Measurements from ENCODE around the gene AGRN. TPM values are rescaled to one million over a fixed set of nuclear protein-coding genes. Genes with fewer than 3 reads are reported as not detected.

Gene AGRN
- total RNA-seq, 1 experiment from 2014 or later = 184 TPM

- TF ChIP-seq ZNF219 (CRISPR knock-in tag; IDR thresholded peaks at IDR 0.05; ENCODE audit: borderline replicate concordance) (no peak), JUN (CRISPR knock-in tag; IDR thresholded peaks at IDR 0.05) (no peak), SMAD3 (CRISPR knock-in tag; IDR thresholded peaks at IDR 0.05; ENCODE audit: borderline replicate concordance) (no peak), ETV6 (CRISPR knock-in tag; IDR thresholded peaks at IDR 0.05) (no peak), NR1H2 (CRISPR knock-in tag; IDR thresholded peaks at IDR 0.05) (no peak), JAZF1 (CRISPR knock-in tag; IDR thresholded peaks at IDR 0.05) (no peak), ATF2 (CRISPR knock-in tag; IDR thresholded peaks at IDR 0.05; ENCODE audit: borderline replicate concordance, low read depth) (no peak), EMX1 (CRISPR knock-in tag; IDR thresholded peaks at IDR 0.05) (no peak), RELA (CRISPR knock-in tag; IDR thresholded peaks at IDR 0.05; ENCODE audit: borderline replicate concordance) (no peak), AFF4 (CRISPR knock-in tag; IDR thresholded peaks at IDR 0.05; ENCODE audit: borderline replicate concordance) (no peak), OVOL2 (CRISPR knock-in tag; IDR thresholded peaks at IDR 0.05; ENCODE audit: borderline replicate concordance) (no peak)
- TF ChIP-seq, protein P1, sequence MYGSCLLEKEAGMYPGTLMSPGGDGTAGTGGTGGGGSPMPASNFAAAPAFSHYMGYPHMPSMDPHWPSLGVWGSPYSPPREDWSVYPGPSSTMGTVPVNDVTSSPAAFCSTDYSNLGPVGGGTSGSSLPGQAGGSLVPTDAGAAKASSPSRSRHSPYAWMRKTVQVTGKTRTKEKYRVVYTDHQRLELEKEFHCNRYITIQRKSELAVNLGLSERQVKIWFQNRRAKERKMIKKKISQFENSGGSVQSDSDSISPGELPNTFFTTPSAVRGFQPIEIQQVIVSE (CRISPR knock-in tag; IDR thresholded peaks at IDR 0.05; ENCODE audit: borderline replicate concordance) = no peak
- TF ChIP-seq, protein P2, sequence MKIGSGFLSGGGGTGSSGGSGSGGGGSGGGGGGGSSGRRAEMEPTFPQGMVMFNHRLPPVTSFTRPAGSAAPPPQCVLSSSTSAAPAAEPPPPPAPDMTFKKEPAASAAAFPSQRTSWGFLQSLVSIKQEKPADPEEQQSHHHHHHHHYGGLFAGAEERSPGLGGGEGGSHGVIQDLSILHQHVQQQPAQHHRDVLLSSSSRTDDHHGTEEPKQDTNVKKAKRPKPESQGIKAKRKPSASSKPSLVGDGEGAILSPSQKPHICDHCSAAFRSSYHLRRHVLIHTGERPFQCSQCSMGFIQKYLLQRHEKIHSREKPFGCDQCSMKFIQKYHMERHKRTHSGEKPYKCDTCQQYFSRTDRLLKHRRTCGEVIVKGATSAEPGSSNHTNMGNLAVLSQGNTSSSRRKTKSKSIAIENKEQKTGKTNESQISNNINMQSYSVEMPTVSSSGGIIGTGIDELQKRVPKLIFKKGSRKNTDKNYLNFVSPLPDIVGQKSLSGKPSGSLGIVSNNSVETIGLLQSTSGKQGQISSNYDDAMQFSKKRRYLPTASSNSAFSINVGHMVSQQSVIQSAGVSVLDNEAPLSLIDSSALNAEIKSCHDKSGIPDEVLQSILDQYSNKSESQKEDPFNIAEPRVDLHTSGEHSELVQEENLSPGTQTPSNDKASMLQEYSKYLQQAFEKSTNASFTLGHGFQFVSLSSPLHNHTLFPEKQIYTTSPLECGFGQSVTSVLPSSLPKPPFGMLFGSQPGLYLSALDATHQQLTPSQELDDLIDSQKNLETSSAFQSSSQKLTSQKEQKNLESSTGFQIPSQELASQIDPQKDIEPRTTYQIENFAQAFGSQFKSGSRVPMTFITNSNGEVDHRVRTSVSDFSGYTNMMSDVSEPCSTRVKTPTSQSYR (CRISPR knock-in tag; IDR thresholded peaks at IDR 0.05) = no peak
- no peak for DNase-seq (ENCODE audit: low spot score)
- H3K27ac Mint-ChIP-seq = no peak overlapping the region
- no peak overlapping the region for H3K4me3 Mint-ChIP-seq
- ChIA-PET CTCF (interaction anchor here (1.0 to 3.4 kb wide), 11 partner anchors 21 to 230 kb away, joined by 4 to 77 read pairs (median 15); partner anchors contain the start of genes ISG15, PLEKHN1 and TTLL10), POLR2A (interaction anchor here (0.6 kb wide), 1 partner anchor 95 kb away, joined by 3 read pairs; no protein-coding TSS in a partner anchor)
- peaks cover 53% of the 10 kb centered on the region for H3K27me3 Mint-ChIP-seq (ENCODE audit: low read depth)
- H3K4me1 Mint-ChIP-seq = peaks cover 8% of the 10 kb centered on the region
- H3K9me3 Mint-ChIP-seq = no peaks in the 10 kb centered on the region
- no peaks in the 10 kb centered on the region for H3K36me3 Mint-ChIP-seq
- no peak for ATAC-seq
These were observed 41.9 kb downstream of the AGRN start for GRCh38 chr1:1061682-1062345.

DNA sequence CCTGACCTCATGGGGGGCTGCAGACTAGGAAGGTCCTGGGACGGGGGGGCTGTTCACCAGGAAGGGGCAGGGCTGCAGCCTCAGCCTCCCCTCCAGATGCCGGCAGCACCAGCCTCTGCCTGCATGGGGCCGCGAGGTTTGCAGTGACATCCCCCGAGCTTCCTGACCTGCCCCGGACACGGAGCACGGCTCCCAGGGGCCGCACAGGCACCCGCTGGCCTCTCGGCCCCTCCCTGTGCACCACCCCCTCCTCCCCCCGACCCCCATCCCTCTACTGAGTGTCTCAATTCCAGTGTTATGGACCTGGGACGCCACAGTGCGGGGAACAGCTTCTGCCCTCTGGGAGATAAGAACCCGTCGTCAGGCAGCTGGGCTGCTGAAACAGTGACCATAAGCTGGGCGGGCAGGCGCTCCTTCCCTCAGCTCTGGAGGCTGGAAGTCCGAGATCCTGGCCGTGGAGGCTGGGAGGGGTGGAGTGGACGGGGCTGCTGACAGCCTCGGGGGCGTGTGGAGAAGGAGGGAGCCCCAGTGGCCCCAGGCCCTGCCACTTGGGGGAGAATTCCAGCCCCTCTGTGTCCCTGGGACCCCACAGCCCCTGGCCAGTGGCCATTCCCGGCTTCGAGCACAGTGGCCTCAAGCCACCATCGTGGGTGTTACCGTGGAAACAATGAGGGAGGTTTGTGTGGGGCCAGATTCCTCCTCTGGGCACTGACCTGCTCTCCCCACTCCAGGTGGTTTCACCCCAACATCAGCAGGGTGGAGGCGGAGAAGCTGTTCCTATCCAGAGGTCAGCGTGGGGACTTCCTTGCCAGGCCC lies 42.6 kb downstream of the AGRN start:
- CTCF ChIA-PET = interaction anchor here (1.0 to 3.4 kb wide), 19 partner anchors 11 to 243 kb away, joined by 3 to 77 read pairs (median 14); partner anchors contain the start of genes ISG15, PLEKHN1, RNF223 and TTLL10
- TF ChIP-seq E2F4 (CRISPR knock-in tag; IDR thresholded peaks at IDR 0.05; ENCODE audit: borderline replicate concordance, low read depth) = no peak
- TF ChIP-seq FOXP1 (CRISPR knock-in tag; IDR thresholded peaks at IDR 0.05; ENCODE audit: borderline replicate concordance) = no peak
- TF ChIP-seq, protein P3, sequence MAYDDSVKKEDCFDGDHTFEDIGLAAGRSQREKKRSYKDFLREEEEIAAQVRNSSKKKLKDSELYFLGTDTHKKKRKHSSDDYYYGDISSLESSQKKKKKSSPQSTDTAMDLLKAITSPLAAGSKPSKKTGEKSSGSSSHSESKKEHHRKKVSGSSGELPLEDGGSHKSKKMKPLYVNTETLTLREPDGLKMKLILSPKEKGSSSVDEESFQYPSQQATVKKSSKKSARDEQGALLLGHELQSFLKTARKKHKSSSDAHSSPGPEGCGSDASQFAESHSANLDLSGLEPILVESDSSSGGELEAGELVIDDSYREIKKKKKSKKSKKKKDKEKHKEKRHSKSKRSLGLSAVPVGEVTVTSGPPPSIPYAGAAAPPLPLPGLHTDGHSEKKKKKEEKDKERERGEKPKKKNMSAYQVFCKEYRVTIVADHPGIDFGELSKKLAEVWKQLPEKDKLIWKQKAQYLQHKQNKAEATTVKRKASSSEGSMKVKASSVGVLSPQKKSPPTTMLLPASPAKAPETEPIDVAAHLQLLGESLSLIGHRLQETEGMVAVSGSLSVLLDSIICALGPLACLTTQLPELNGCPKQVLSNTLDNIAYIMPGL (CRISPR knock-in tag; IDR thresholded peaks at IDR 0.05) = no peak
- TF ChIP-seq E2F1 (CRISPR knock-in tag; IDR thresholded peaks at IDR 0.05) = no peak
- no peak for TF ChIP-seq SOX15 (CRISPR knock-in tag; IDR thresholded peaks at IDR 0.05)
- TF ChIP-seq NFYB (CRISPR knock-in tag; conservative IDR thresholded peaks at IDR 0.05; ENCODE audit: low read depth) = no peak
- no peak for TF ChIP-seq JAZF1 (CRISPR knock-in tag; IDR thresholded peaks at IDR 0.05)

More for the DNA sequence above, 42.6 kb downstream of the AGRN start:
- POLR2A ChIA-PET = interaction anchor here (0.6 kb wide), 3 partner anchors 95 to 805 kb away, joined by 3 to 6 read pairs (median 3); no protein-coding TSS in a partner anchor
- peaks cover 8% of the 10 kb centered on the region for H3K4me1 Mint-ChIP-seq
- H3K4me3 Mint-ChIP-seq = no peak overlapping the region
- ATAC-seq (no peak), DNase-seq (ENCODE audit: low spot score) (no peak)
- H3K9me3 Mint-ChIP-seq = no peaks in the 10 kb centered on the region
- no peaks in the 10 kb centered on the region for H3K36me3 Mint-ChIP-seq
- peaks cover 45% of the 10 kb centered on the region for H3K27me3 Mint-ChIP-seq (ENCODE audit: low read depth)
- no peak overlapping the region for H3K27ac Mint-ChIP-seq

Measured in WTC11 (cell line).